HG03135 (cell line): Measurements from ENCODE around the gene ADAMTS16.

Experiments used
- ATAC-seq: cut with Tn5 transposase; IDR thresholded peaks from one replicate; pipeline ENCODE4 v1.9.1; 2021; ENCODE audit warnings: mild to moderate bottlenecking, moderate library complexity; ENCODE audit not compliant: unreplicated experiment

The ADAMTS16 gene

DNA sequence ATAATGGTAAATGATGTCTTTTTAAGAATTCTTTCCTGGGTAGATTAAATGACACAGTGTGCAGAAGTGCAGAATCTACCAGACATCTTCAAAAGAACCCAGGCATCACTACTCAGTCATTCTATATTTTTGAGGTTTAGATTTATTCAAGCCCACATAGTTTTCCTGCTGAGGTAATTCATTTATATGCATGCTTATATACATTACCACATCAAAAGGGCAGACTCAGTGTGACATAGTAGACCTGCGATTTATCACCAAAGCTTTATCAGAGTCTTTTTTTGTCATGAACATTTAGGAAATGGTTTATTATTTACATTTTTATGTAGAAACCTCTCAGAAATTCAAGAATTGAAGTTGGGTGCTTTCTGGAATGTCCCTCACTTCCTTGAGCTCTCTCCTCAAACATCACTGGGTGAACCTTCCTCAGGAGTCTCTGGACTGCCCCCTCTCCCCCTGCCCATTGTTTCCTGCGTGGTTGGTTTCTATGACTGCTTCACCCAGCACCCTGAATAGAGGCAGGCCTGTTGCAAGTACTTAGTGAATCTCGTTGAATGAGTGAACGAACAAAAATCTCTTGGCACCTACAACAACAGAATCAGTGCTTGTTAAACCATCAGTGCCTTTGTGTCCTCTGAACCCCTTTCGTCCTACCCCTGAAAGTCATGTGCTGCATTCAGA, 42.5 kb downstream of the ADAMTS16 start:
- no peak for ATAC-seq

DNA sequence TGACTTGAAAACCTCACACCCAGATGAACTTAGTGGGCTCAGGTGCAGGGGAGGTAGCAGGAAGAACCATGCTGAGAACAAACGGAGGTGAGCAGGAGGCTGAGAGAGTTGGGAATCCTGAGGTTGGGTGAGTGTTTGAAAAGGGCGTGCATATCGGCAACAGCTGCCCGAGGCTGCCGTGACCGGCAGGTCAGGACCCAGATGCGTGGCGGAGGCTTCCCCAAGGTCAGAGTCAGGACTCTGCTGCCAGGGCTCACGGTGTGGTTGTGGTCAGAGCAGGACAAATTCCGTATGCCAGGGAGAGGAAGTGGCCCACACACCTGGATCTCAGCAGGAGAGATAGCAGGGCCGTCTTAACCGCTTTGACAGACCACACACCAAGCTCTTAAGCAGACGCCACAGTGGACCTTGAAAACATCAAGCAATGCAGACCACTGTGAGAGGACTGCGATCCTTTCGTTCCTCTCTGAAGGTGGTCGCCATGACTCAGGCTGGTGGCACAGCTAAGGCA, 43.1 kb downstream of the ADAMTS16 start:
- ATAC-seq = no peak

DNA sequence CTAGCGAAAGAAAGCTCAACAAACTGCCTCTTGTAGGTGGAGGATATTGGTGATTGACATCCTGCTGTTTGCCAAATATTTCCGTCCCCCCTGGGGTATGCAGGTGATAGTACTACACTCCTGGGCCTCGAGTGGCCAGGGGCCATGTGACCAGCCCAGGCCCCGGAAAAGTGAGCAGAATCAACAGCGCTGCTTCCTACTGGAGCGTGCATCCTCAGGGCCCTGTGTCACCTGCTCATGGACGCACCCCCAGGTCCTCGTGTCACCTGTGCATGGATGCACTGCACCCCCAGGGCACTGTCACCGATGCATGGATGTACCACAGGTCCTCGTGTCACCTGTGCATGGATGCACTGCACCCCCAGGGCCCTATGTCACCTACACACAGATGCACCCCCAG, 43.8 kb downstream of the ADAMTS16 start:
- no peak for ATAC-seq

DNA sequence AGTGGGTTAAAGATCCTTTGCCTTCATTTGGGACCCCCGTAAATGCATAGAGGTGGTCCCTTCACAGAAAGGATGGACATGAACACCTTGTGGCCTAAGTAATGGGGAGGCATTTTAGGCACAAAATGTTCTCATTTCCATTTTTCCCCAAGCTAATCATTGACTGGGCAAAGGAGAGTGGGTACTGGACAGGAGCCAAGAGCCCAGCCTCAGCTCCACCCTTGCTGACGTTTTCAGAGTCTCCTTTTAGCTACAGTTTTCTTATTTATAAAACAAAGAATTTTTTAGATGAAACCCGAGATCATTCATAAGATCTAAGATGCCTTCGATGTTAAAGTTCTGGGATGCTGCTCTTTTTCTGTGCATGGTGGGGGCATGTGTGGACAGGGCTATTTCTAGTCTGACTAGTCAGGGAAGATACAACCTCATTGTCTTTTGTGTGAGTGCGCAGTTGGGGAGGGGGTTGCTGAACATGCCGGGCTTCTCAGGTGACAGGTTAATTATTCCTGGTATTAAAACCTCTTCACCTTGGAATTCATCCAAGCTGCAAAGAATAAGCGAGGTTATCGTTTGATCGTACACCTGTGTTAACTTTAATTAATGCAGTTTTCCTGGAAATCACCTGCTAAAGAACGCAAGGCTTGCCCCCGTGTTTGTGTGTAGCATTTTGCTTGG, 48.4 kb downstream of the ADAMTS16 start:
- ATAC-seq = no peak

DNA sequence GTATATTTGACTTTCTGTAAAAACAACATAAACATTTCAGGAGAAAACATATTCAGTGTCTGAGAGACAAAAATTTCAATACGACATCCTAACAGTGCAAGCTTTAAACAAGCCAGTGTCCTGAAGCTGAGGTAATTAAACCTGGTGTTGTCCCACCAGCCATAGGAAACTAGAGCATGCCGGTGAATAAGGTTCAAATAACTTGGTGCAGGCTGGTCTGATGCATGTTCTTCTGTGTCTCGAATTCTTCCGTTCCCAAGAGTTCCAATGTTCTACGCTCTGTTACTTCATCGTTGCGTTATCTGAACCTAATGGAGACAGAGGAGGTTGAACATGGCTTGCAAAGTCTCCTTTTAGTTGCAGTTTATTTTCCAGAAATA, 48.9 kb downstream of the ADAMTS16 start:
- no peak for ATAC-seq

DNA sequence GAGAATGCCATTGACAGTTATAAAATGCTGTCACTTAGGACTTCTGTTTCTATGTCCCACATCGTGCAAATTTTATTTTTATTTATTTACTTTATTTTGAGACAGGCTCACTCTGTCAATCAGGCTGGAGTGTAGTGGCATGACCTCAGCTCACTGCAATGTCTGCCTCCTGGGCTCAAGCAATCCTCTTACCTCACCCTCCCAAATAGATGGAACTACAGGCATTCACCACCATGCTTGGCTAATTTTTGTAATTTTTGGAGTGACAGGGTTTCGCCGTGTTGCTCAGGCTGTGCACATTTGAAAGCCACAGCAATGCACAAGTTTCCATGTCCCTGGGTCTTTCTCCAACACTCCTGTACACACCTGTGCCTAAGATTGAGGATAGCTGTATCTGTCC, 51.8 kb downstream of the ADAMTS16 start:
- ATAC-seq = no peak

DNA sequence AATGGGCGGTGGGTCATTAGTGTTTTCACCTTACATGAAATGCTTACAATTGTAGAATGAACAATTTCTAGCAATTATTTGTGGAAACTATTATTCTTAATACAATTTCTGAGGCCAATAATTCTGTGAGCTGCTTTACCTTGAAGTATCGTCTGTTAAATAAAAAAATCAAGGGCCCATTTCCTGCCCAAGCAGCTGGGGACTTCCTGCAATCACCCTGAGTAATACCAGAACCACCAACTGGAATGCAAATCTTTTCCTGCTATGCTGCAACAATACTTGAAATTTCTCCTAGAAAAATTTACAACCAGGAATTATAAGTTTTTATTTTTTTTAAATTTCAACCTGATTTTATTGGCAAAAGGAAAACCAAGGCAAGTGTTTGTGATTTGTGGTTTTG, 52.6 kb downstream of the ADAMTS16 start:
- ATAC-seq = no peak

DNA sequence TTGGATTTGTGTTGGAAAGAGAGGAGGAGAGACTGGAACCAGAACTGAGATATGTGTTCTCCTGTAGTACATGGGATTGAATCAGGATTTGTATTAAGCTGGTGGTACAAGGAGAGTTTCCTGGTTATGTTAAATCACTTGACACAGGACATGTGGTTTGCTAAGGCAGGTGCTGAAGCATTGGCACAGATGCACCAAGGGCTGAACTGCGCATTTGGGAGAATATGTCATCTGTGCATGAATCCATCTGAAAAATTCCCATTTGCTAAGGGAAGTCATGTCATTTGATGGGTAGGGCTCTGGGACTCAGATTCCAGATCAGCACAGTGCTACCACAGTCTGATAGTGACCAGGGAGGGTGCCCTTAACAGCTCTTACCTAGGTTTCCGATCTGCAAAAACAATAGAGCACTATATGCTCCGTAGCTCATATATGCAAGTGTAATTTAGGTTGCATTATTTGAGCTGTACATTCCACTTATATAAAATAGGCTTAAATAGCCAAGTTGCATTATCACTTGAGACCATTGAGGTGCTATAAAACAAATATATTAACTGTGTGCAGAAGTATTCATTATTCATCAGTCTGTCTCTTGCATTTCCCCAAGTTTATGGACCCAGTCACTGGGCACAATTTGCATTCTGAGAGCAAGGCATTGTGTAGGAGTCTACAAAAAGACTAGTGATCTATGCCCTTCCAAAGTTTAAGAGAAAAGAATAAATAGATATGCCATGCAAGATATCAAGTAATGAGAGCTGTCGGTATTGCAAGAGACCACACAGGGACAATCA, 55.2 kb downstream of the ADAMTS16 start:
- ATAC-seq = no peak

DNA sequence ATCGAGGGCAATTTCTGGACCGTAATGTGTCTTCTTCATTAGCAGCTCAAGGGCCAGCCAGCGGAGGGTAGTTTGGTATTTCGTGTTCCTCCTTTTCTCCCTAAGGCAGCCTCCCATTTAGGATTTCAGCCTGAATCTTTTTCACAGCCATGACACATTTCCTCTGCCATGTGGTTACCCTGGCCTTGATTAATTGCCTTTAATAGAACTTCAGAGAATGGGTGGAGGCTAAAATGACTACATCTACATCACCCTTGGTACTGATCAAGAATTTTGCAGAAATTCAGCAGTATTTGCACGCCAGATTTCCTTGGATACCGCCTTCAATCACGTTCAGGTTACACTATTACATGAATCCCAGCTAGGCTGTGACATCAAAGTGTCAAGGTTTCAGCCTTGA, 58.0 kb downstream of the ADAMTS16 start:
- ATAC-seq = no peak

DNA sequence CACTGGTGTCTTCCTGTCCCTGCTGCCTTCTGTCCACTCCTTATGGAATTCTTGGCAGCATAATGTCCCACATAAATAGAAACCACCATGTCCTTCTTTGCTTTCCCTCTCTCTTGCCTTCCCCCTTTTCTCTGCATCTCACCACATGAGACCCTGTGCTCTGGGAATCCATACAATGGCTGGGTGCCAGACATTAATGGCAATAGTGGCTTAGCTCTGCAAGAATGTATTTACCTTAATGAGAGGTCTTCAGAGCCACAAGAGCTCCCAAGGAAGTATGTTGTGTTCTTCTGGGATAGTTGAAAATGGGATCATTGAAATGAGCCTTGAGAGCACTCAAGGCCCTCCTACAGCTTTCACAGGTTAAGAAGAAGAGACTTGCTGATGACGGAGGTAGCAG, 58.7 kb downstream of the ADAMTS16 start:
- no peak for ATAC-seq

DNA sequence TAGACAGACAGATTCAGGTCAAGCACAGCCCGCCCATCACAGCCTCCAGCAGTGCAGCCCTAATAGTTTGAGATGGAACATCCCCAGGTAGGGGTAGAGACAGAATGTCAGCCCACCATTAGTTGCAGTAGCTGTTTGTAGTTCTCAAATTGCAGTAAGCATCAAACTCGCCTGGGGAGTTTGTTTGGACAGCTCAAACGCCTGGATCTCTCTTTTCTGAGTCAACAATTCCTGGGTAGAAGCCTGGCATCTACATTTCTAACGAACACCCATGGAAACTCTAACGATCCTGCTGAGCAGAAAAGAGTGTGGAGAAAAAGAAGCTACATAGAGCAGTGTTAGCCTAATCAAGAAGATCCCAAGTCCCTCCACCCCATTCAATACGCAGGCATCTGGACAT, 59.4 kb downstream of the ADAMTS16 start:
- no peak for ATAC-seq

DNA sequence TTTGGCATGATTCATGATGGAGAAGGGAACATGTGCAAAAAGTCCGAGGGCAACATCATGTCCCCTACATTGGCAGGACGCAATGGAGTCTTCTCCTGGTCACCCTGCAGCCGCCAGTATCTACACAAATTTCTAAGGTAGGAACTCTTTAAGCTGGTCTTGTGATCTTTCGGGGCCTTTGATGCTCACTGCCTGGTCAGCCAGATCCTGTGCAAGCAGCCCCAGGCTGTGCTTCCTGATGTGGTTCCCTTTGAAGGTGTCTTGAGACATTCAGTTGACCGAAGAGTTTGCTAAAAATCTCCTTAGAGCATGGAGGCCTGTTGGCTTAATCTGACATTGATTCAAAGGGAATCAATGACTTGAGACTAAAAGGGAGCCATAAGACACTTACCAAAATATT, 60.0 kb downstream of the ADAMTS16 start:
- ATAC-seq = no peak

DNA sequence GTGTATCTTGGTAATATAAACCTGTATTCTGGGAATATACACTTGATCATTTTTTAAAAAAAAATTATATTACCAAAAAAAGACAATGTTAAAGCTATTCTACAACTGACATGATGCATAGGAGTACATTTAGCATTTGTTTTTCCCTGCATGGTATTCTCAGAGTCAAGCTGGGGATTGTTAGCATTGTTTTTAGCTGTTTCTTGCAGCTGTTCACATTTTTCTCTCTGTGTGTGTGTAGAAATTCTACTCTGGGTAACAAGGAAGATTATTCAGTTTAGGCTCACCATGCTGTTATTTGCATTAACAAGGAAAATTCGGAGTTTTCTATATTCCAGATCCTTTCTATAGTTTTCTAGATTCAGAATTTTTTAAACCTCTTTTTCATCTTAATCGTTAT, 62.2 kb downstream of the ADAMTS16 start:
- ATAC-seq = no peak

DNA sequence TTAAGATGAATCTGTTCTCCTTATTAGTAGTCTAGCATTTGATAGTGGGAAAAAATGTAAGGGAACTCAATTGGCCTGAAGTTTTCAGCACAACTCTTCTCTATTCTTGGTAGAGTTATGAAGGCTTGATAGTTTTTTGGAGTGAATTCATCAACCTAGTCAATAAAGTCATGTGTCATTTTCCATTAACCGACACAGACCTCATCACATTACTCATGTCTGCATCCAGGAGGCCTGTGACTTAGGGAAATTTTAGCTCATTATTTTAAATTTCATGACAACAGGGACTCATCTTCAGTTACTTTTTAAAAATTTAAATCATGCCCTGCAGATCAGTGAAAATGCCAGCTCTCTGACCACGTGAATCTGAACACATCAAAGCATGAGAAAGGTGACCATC, 63.3 kb downstream of the ADAMTS16 start:
- ATAC-seq = no peak

DNA sequence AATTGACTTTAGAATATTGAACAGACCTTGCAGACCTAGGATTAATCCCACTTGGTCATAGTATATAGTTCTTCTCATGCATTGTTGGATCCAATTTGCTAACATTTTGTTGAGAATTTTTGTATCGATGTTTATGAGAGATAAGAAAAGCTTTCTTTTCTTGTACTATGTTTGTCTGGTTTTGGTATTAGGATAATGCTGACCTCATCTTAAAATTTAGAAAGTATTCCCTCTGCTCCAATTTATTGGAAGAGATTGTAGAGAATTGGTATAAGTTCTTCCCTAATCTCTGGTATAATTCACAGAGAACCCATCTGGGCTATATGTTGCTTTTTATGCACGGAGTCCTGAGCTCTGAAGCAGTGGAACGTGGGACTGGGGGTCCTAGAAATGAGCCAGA, 67.7 kb downstream of the ADAMTS16 start:
- no peak for ATAC-seq

DNA sequence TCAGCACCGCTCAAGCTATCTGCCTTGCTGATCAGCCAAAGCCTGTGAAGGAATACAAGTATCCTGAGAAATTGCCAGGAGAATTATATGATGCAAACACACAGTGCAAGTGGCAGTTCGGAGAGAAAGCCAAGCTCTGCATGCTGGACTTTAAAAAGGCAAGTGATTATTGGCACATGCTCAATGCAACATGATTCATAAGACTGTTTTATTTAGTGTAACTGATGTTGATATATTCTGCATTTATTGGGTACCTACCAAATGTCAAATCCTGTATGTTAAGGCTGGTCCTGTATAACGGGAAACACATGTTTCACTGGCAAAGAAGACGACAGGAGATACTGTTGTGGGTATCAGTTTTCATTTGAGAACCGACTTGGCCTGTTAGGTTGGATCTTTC, 69.0 kb downstream of the ADAMTS16 start:
- no peak for ATAC-seq

DNA sequence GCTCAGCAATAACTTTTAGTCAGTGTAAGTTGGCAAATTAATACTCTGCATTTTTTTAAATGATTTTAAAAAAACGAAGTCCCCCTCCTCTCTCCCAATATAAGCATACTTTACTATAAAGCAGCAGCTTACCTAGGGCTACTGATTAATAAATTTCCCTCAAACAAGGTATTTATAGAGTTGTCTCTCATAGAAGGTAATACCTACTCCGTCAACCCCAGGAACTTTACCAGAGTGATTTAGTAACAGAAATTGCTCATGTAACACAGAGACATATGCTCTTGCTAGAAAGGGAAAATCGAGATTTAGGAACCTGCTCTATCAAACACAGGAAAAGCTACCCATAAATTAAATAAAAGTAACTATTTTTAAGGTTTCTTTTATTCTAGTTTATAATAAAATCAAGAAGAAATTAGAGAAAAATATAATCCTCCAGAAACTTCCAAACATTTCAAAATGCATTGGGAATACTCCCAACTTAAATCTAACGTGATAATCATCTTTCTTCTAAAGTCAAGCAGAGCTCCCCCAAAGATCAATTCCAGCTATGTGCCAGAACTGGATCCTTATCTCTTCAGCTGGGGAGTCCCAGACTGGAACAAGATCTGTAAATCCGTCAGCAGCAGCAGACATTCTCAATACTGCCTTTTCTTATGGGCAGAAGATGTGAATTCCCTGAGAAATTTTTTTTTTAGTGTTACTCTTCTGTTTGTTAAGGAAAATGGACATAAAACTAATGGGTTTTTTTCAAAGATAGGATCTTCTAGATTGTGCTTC, 69.6 kb downstream of the ADAMTS16 start:
- ATAC-seq = no peak

DNA sequence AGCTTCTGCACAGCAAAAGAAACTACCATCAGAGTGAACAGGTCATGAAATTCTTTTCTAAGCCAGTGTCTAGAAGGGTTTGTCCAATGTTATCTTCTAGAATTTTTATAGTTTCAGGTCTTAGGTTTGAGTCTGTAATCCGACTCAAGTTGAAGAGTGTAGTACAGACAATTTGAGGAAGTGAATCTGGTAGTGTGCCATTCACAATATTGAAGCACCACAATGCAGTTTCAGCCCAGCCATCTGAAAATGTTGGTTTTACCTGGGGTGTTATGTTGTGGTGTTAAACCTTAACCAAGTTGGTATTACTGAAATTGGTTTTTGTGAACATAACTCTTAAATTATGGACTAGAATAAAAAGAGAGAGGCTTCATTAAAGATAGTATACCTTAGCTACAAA, 77.2 kb downstream of the ADAMTS16 start:
- ATAC-seq = peak; percentile 94

DNA sequence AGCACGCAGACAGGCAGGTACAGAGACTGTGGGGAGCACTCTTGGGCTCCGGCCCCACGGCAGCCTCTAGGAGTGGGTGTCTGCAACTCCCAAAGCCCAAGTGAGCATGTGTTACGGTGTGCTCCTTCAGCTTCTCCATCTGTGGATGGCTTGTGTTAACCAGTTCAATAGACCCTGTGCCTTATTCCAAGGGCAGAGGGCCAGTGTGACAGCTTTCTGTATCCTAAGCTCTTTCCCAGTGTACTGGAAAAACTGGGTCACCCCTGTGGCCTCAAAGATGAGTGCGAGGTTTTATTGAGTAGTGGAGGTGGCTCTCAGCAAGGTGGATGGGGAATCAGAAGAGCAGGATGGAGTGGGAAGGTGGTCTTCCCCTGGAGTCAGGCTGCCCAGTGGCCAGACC, 78.3 kb downstream of the ADAMTS16 start:
- no peak for ATAC-seq

DNA sequence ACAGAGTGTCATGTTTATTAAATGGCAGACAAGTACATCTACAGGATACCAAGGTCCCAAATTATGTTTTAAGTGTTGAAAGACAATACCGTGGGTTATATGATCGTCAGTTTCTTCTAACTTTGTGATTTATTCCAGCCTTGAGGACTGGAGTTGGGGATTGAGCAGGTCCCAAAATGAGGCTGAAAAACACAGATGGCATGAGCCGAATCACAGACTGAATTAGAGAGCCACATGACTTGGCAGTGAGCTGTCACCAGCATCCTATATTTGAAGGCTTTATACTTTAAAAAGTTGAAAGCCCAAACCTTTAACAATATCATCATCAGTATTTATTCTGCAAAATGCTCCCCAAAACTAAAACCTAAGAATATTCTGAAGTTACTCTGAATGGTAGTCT, 79.4 kb downstream of the ADAMTS16 start:
- ATAC-seq = no peak
